ENCODE measurements around the gene FAM131C.

FAM131C gene

GRCh38 chr1:16015960-16016901, 57.2 kb downstream of the FAM131C start:
- DNase-seq (ENCODE audit: low spot score) = no peak

- no peak for DNase-seq (ENCODE audit: low spot score)
These were observed 58.0 kb downstream of the FAM131C start for GRCh38 chr1:16015491-16015890.

GRCh38 chr1:16014509-16015482, 58.7 kb downstream of the FAM131C start:
- no peak for DNase-seq (ENCODE audit: low spot score)

GRCh38 chr1:16013908-16014258, 59.6 kb downstream of the FAM131C start:
- no peak for DNase-seq (ENCODE audit: low spot score)

- DNase-seq (ENCODE audit: low spot score) = no peak
These were observed 60.1 kb downstream of the FAM131C start for GRCh38 chr1:16013220-16013907.

GRCh38 chr1:16012590-16013219, 60.7 kb downstream of the FAM131C start:
- no peak for DNase-seq (ENCODE audit: low spot score)

GRCh38 chr1:16011936-16012589, 61.4 kb downstream of the FAM131C start:
- no peak for DNase-seq (ENCODE audit: low spot score)

GRCh38 chr1:16010837-16011236, 62.6 kb downstream of the FAM131C start:
- DNase-seq (ENCODE audit: low spot score) = no peak

GRCh38 chr1:16009678-16010077, 63.8 kb downstream of the FAM131C start:
- no peak for DNase-seq (ENCODE audit: low spot score)

GRCh38 chr1:16009030-16009460, 64.4 kb downstream of the FAM131C start:
- DNase-seq (ENCODE audit: low spot score) = peak; percentile 61
